Endothelial cell of umbilical vein (primary cell): ENCODE data around the gene SNRPD2. TPM values are rescaled to one million over a fixed set of nuclear protein-coding genes. Genes with fewer than 3 reads are reported as not detected.
A peak's percentile ranks its signal among the peaks of the same experiment; 100 is the strongest.

Source experiments
- BruUV-seq: library from RNA; stranded (reverse); fragments of 400-500 nt; replicated peaks from 2 replicates; lab custom pipeline; 2021; lab: Mats Ljungman, UMichigan
- CTCF ChIA-PET: fragments of 300-600, 350-600 bp; sonication (Branson Sonifier 250); formaldehyde crosslinking; loops from one replicate; lab custom pipeline; 2021; ENCODE audit warnings: antibody characterized with exemption, inconsistent platforms; lab: Charles Lee
- POLR2A ChIA-PET: fragments of 300-600, 350-600 bp; sonication (Branson Sonifier 250); formaldehyde crosslinking; loops from one replicate; lab custom pipeline; 2021; ENCODE audit warnings: antibody characterized with exemption, inconsistent platforms; lab: Charles Lee
- DNase-seq: peaks from one replicate; pipeline ENCODE4 v3.0.0-alpha.2; 2011; ENCODE audit warnings: low read depth, low spot score
- FAIRE-seq: peaks from 2 replicates; lab custom pipeline; 2011; peaks lifted over from hg19 to GRCh38; lab: Jason Lieb, UNC
- H2AFZ ChIP-seq: 2 replicates; pipeline ENCODE4 v1.6.0; 2012; ENCODE audit warnings: low read depth, low read length, control low read depth, inconsistent platforms
- H3K27ac ChIP-seq: 2 replicates; pipeline ENCODE4 v1.5.1; 2011; ENCODE audit warnings: low read depth, mild to moderate bottlenecking, control low read depth, low read length, moderate library complexity; ENCODE audit not compliant: insufficient read depth
- H3K27me3 ChIP-seq, 2 experiments: 2 replicates each; pipeline versions ENCODE4 v1.6.0 to v1.6.1; 2011; ENCODE audit warnings: low read length in 2 of 2, mixed read lengths in 1 of 2; ENCODE audit not compliant: control insufficient read depth in 2 of 2, insufficient read depth in 2 of 2
- H3K36me3 ChIP-seq, 2 experiments: 2 replicates in 1 of 2; 3 replicates in 1 of 2; pipeline ENCODE4 v1.5.1; 2011; ENCODE audit warnings: low read length in 2 of 2, mild to moderate bottlenecking in 1 of 2, moderate library complexity in 1 of 2; ENCODE audit not compliant: control insufficient read depth in 2 of 2, insufficient read depth in 2 of 2; ENCODE audit errors: extremely low read depth in 1 of 2
- H3K4me1 ChIP-seq: 3 replicates; pipeline ENCODE4 v1.5.1; 2011; ENCODE audit warnings: mild to moderate bottlenecking, low read length; ENCODE audit not compliant: control insufficient read depth, insufficient read depth; ENCODE audit errors: extremely low read depth
- H3K4me2 ChIP-seq: 2 replicates; pipeline ENCODE4 v1.6.1; 2011; ENCODE audit warnings: low read length, control low read depth, mixed read lengths; ENCODE audit not compliant: insufficient read depth
- H3K4me3 ChIP-seq, 3 experiments: fragments of 200-600 bp in 1 of 3; sonication (generic), shearing (Covaris generic) in 1 of 3; replicated peaks in 1 of 3; 2 replicates each; pipeline ENCODE4 v1.5.1; 2011 to 2016; ENCODE audit warnings: control low read depth in 3 of 3, low read length in 3 of 3, mild to moderate bottlenecking in 2 of 3, inconsistent platforms in 1 of 3, low read depth in 1 of 3, moderate library complexity in 1 of 3; ENCODE audit not compliant: insufficient read depth in 1 of 3
- H3K79me2 ChIP-seq: 2 replicates; pipeline ENCODE4 v1.6.0; 2012; ENCODE audit warnings: low read length, inconsistent platforms; ENCODE audit not compliant: control insufficient read depth, insufficient read depth
- H3K9ac ChIP-seq: replicated peaks from 2 replicates; pipeline ENCODE3; 2011; ENCODE audit warnings: low read length, control low read depth; ENCODE audit not compliant: insufficient read depth; ENCODE audit errors: extremely low read depth
- H3K9me1 ChIP-seq: replicated peaks from 3 replicates; pipeline ENCODE4 v1.6.0; 2011; ENCODE audit warnings: mild to moderate bottlenecking, low read length; ENCODE audit not compliant: control insufficient read depth, insufficient read depth; ENCODE audit errors: extremely low read depth
- H3K9me3 ChIP-seq: replicated peaks from 2 replicates; pipeline ENCODE4 v1.5.1; 2012; ENCODE audit warnings: low read length, inconsistent platforms; ENCODE audit not compliant: control insufficient read depth, insufficient read depth
- H4K20me1 ChIP-seq: replicated peaks from 2 replicates; pipeline ENCODE3; 2011; ENCODE audit warnings: mild to moderate bottlenecking, low read length; ENCODE audit not compliant: control insufficient read depth, insufficient read depth; ENCODE audit errors: extremely low read depth
- EZH2 ChIP-seq: IDR thresholded peaks from 2 replicates; pipeline ENCODE4 v1.6.1; 2012; ENCODE audit warnings: borderline replicate concordance, low read depth, mild to moderate bottlenecking, moderate library complexity, low read length, inconsistent platforms; ENCODE audit not compliant: severe bottlenecking
- FOS ChIP-seq: IDR thresholded peaks from 2 replicates; pipeline ENCODE4 v1.6.1; 2011; ENCODE audit warnings: mild to moderate bottlenecking, low read length, moderate library complexity, borderline replicate concordance; ENCODE audit not compliant: insufficient read depth
- GATA2 ChIP-seq: IDR thresholded peaks from 2 replicates; pipeline ENCODE4 v1.7.0; 2011; ENCODE audit warnings: low read depth, mild to moderate bottlenecking, moderate library complexity, mixed read lengths, low read length; ENCODE audit not compliant: insufficient read length, insufficient read depth
- JUN ChIP-seq: IDR thresholded peaks from 2 replicates; pipeline ENCODE4 v1.6.1; 2011; ENCODE audit warnings: borderline replicate concordance, low read depth; ENCODE audit not compliant: insufficient read length, insufficient read depth
- POLR2A ChIP-seq: IDR thresholded peaks from 2 replicates; pipeline ENCODE4 v1.6.1; 2012; ENCODE audit warnings: low read depth, mild to moderate bottlenecking, control low read depth, low read length
- POLR2AphosphoS5 ChIP-seq: IDR thresholded peaks from 2 replicates; pipeline ENCODE4 v1.6.1; 2012; ENCODE audit warnings: low read depth, mild to moderate bottlenecking, control low read depth, low read length, moderate library complexity; ENCODE audit not compliant: insufficient read depth
- dilution Hi-C: fragments of 300-500 bp; cut with MboI; formaldehyde crosslinking; loops from one replicate; pipeline ENCODE4 v1.15.0; 2019; ENCODE audit warnings: low sequenced_read_pairs; ENCODE audit not compliant: extremely low pct_ligation_motif_present
- intact Hi-C: fragments of 100-400 bp; cut with micrococcal nuclease; formaldehyde crosslinking; loops from one replicate; pipeline ENCODE4 v1.10.0; 2022
- polyA plus RNA-seq, 4 experiments: library from polyadenylated mRNA; depleted of rRNA in 3 of 4; stranded (reverse) in 3 of 4; unstranded in 1 of 4; fragments of >200 nt; gene quantifications; 2 replicates each; pipeline versions ENCODE4 v1.2.1 to v1.2.3, GENCODE V29; 2011 to 2012; ENCODE audit warnings: missing spikeins in 1 of 4
- total RNA-seq: library from RNA; stranded (reverse); gene quantifications from 2 replicates; pipeline ENCODE4 v1.2.3, GENCODE V29; 2021
- TF ChIP-seq, protein P1 (sequence below): IDR thresholded peaks from 2 replicates; pipeline ENCODE4 v1.6.1; 2011; ENCODE audit not compliant: insufficient read depth, insufficient read length

Gene SNRPD2
- total and polyA plus RNA-seq, 2 donors (not counting 3 experiments of a cell fraction or from before 2014, with no cell fraction given) = 512 to 519 TPM

DNA sequence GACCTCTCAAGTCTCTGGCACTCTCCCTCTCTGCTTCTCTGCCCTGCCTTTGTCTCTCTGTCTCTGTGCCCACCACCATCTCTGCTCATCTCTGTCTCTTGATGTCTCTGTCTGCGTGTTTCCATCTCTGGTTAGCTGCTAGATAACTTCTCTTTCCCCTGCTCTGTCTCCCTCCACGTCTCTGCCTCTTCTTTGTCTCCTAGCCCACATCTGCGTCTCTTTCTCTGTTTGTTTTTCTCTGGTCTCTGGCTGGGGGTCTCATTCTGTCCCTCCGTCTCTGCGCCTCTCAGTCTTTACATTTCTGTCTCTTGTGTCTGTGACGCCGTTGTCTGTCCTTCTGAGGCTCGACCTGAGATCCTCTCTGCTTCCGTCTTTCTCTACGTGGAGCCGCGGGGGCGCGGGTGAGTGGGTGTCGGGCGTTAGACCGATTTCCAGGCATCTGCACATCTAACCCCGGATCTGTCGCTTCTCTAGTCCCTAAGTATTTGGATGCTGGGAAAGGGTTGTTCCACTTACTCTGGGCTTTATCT lies 23.3 kb downstream of the SNRPD2 start:
- no peaks in the 10 kb centered on the region for H3K9me1 ChIP-seq
- intact Hi-C loops = no loop called here
- H2AFZ ChIP-seq = peak overlapping the region; percentile 35
- no peaks in the 10 kb centered on the region for H3K79me2 ChIP-seq
- BruUV-seq = no TSS peak
- no peaks in the 10 kb centered on the region for H3K36me3 ChIP-seq
- no peak overlapping the region for H3K27ac ChIP-seq
- no peak for TF ChIP-seq POLR2AphosphoS5
- TF ChIP-seq EZH2 = peak; percentile 89
- no peaks in the 10 kb centered on the region for H3K9me3 ChIP-seq
- peaks cover 26 to 28% of the 10 kb centered on the region in 2 experiments for H3K27me3 ChIP-seq
- FAIRE-seq (no peak), DNase-seq (no peak)
- H3K4me2 ChIP-seq = peak overlapping the region; percentile 22
- dilution Hi-C loops = no loop called here
- no peak overlapping the region for H3K4me3 ChIP-seq
- CTCF ChIA-PET = interaction anchor here (1.0 to 1.2 kb wide), 2 partner anchors 9 to 24 kb away, joined by 3 read pairs; partner anchors contain the start of gene QPCTL
- H3K4me1 ChIP-seq = peaks cover 4% of the 10 kb centered on the region
- no peaks in the 10 kb centered on the region for H4K20me1 ChIP-seq
- POLR2A ChIA-PET = no interaction called here
- H3K9ac ChIP-seq = no peak overlapping the region

DNA sequence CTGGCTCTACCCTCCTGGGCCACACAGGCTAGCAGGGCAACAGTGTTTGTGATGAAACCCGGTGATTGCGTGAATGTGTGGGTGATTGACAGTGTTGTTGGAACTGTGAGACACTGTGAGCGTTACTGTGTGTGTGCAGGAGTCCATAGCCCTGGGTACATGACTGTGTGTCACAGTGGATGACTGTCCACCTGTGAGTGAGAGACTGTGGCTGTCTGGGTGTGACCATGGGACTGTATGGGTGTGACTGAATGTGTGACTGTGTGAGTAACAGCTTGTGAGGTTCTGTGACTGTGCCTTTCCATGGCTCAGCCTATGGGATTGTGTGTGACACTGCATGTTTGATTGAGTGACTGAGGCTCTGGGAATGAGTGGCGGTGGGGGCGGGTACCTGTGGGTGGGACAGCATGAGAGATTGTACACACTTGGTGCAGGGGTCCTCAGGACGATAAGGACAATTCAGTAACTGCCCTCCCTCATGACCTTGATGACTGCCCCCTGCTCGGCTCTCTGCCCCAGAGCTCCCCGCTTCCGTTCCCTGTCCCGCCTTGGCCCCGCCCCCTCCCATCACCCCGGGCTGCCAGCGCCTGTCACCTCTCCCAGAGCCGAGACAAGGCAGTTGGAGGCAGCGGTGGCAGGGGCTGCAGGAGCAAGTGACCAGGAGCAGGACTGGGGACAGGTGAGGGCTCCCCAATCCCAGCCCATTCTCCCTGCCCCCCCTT lies 24.0 kb downstream of the SNRPD2 start, which contains the start of gene GIPR:
GIPR (plus strand) TSS at position 602 of the 722 bp plus-strand sequence. CDS start 1,300 bp downstream, outside the sequence.
- H3K4me2 ChIP-seq = peak within 1 kb of the TSS; percentile 22
- dilution Hi-C loops (no loop called here), intact Hi-C loops (no loop called here)
- H3K79me2 ChIP-seq = no peaks in the 10 kb centered on the region
- ChIA-PET POLR2A (no interaction called here), CTCF (interaction anchor here (1.0 kb wide), 1 partner anchor 25 kb away, joined by 3 read pairs; the partner anchor contains the start of gene QPCTL)
- no peaks in the 10 kb centered on the region for H3K36me3 ChIP-seq
- DNase-seq = no peak
- no TSS peak for BruUV-seq
- H2AFZ ChIP-seq = peak within 1 kb of the TSS; percentile 35
- H3K9me1 ChIP-seq = no peaks in the 10 kb centered on the region
- FAIRE-seq = no peak
- no peak within 1 kb of the TSS for H3K27ac ChIP-seq
- peaks cover 4% of the 10 kb centered on the region for H3K4me1 ChIP-seq
- TF ChIP-seq, protein P1, sequence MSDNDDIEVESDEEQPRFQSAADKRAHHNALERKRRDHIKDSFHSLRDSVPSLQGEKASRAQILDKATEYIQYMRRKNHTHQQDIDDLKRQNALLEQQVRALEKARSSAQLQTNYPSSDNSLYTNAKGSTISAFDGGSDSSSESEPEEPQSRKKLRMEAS = no peak
- TF ChIP-seq JUN = no peak
- no peak for TF ChIP-seq POLR2AphosphoS5
- no peak for TF ChIP-seq POLR2A
- no peak for TF ChIP-seq FOS
- no peak for TF ChIP-seq GATA2
- H4K20me1 ChIP-seq = no peaks in the 10 kb centered on the region
- no peak within 1 kb of the TSS for H3K4me3 ChIP-seq
- no peak within 1 kb of the TSS for H3K9ac ChIP-seq
- peaks cover 26 to 27% of the 10 kb centered on the region in 2 experiments for H3K27me3 ChIP-seq
- H3K9me3 ChIP-seq = no peaks in the 10 kb centered on the region
